Right cardiac atrium (tissue), 5 donors: ENCODE measurements around the gene TRIM32. TPM values are rescaled to one million over a fixed set of nuclear protein-coding genes. Genes with fewer than 3 reads are reported as not detected.

Source experiments
- ATAC-seq, 2 donors: fragments of 200-7000 bp; cut with Tn5 transposase; one replicate each; pipeline versions ENCODE4 v1.8.0 to v1.9.1; 2020; ENCODE audit warnings: moderate library complexity in 2 of 2, mild to moderate bottlenecking in 1 of 2
- DNase-seq, 3 donors: peaks; one replicate each; pipeline ENCODE4 v3.0.0-alpha.2; 2020
- H3K27ac ChIP-seq: one replicate; pipeline ENCODE4 v1.5.1; 2013; ENCODE audit warnings: mild to moderate bottlenecking, low read length, control low read depth, moderate library complexity
- H3K27me3 ChIP-seq: one replicate; pipeline ENCODE4 v1.6.1; 2013; ENCODE audit not compliant: control insufficient read depth, insufficient read depth
- H3K4me1 ChIP-seq: one replicate; pipeline ENCODE4 v1.6.1; 2013; ENCODE audit warnings: low read length; ENCODE audit not compliant: control insufficient read depth, insufficient read depth
- H3K4me3 ChIP-seq: one replicate; pipeline ENCODE4 v1.5.1; 2013; ENCODE audit warnings: low read length, control low read depth
- H3K9me3 ChIP-seq: one replicate; pipeline ENCODE4 v1.6.1; 2013; ENCODE audit warnings: low read length; ENCODE audit not compliant: control insufficient read depth
- WGBS: extraction: QIAGEN DNeasy Blood & Tissue Kit; methylation state at CpG from one replicate; pipeline ENCODE4 v1.1.7; 2013; 5-methylcytosine and 5-hydroxymethylcytosine counted together
- intact Hi-C, 4 donors: fragments of 100-400 bp; cut with DNase I; formaldehyde crosslinking; loops; one replicate each; pipeline versions ENCODE4 v1.11.0 to v1.14.0; 2022 to 2023
- long read RNA-seq, 4 donors: library from polyadenylated mRNA; unstranded; transcript quantifications; one replicate each; pipeline ENCODE4 v2.0.0, GENCODE V29; 2020 to 2021
- polyA plus RNA-seq: library from polyadenylated mRNA; stranded (reverse); fragments of 200-250 nt; gene quantifications from one replicate; pipeline ENCODE4 v1.2.3, GENCODE V29; 2013
- total RNA-seq, 4 donors: library from RNA; stranded (reverse); fragmentation: NEBNext Ultra II Directional; extraction: Animal tissue kit (Norgen Biotek cat#: 25700); gene quantifications; one replicate each; pipeline ENCODE4 v1.2.1, GENCODE V29; 2021
- donor health status: healthy with polysubstance abuse.
- donor health status: DM: no; HTN: yes; CAD: no.
- donor health status: DM: no; HTN: no; CAD: no.
- donor health status: DM: no; HTN: yes; CAD: no; lungs with severe emphysema.
- donor health status: DM: yes; HTN: yes; CAD: no.

TRIM32 gene
- total RNA-seq: 10 to 100 TPM; 11.4 to 16.6 (median 16.2) TPM
- 6.8 TPM for polyA plus RNA-seq
- long read RNA-seq, donor 1, transcript TRIM32-203 (2 exons, 3,717 nt): major isoform, 8 of 15 reads
- long read RNA-seq, donor 1, partial matches to known transcripts: 0 of 15 reads
- long read RNA-seq, donor 1, other reads (novel, unspliced or antisense): 3 of 15 reads
- long read RNA-seq, donor 2, transcript TRIM32-201 (2 exons, 3,688 nt): major isoform, 15 of 20 reads
- long read RNA-seq, donor 2, partial matches to known transcripts: 0 of 20 reads
- long read RNA-seq, donor 2, other reads (novel, unspliced or antisense): 1 of 20 reads
- long read RNA-seq, donor 3, transcript TRIM32-203 (2 exons, 3,717 nt): major isoform, 18 of 44 reads
- long read RNA-seq, donor 3, transcript TRIM32-201 (2 exons, 3,688 nt): major isoform, 18 of 44 reads
- long read RNA-seq, donor 3, partial matches to known transcripts: 7 of 44 reads
- long read RNA-seq, donor 3, other reads (novel, unspliced or antisense): 1 of 44 reads
- long read RNA-seq, donor 4, transcript TRIM32-201 (2 exons, 3,688 nt): major isoform, 8 of 12 reads
- long read RNA-seq, donor 4, partial matches to known transcripts: 0 of 12 reads
- long read RNA-seq, donor 4, other reads (novel, unspliced or antisense): 0 of 12 reads

GRCh38 chr9:116687074-116687753, at the start of gene TRIM32:
Gene TRIM32 (plus strand): TSS chr9:116687305. CDS start chr9:116697743, 10,438 bp downstream.
- DNase-seq: peak; percentile 92 to 98 (median 97)
- under 1% methylated on average over 54 of the region's 54 CpGs for WGBS

DNA sequence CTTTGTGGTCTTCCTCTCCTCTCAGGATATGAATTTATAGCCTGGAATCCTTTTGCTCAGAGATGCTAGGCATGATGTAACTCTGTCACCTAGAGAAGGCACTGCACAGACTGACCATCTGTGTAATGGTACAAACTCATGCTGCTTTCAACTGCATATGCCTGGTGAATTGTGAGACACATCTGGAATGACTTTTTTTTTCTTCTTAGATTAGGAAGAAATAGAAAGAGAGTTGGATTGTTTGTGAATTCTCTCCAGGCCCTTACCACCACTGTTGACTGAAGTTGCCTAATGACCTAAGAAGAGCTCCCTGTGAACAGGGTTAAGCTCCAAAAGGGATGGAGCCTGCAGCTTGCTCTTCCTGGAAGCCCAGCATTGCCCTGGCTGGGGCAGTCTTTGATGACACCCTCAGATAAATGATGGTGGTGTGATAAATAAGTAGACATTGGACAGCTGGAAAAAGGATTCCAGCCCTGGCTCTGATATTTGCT, 47.8 kb upstream of the TRIM32 start:
- intact Hi-C loops: no loop called here
- no peaks in the 10 kb centered on the region for H3K9me3 ChIP-seq
- H3K27ac ChIP-seq: no peak overlapping the region
- peaks cover 2% of the 10 kb centered on the region for H3K4me1 ChIP-seq
- no peak overlapping the region for H3K4me3 ChIP-seq
- ATAC-seq (peak; percentile 56 to 57), DNase-seq (no peak)
- no peaks in the 10 kb centered on the region for H3K27me3 ChIP-seq

More at GRCh38 chr9:116687074-116687753, at the start of gene TRIM32:
- Histone ChIP-seq H3K4me3 (peak within 1 kb of the TSS; percentile 82), H3K27me3 (no peaks in the 10 kb centered on the region), H3K9me3 (no peaks in the 10 kb centered on the region), H3K27ac (peak within 1 kb of the TSS; percentile 39), H3K4me1 (peaks cover 9% of the 10 kb centered on the region)
- peak; percentile 99 for ATAC-seq
- intact Hi-C loops: no loop called here

DNA sequence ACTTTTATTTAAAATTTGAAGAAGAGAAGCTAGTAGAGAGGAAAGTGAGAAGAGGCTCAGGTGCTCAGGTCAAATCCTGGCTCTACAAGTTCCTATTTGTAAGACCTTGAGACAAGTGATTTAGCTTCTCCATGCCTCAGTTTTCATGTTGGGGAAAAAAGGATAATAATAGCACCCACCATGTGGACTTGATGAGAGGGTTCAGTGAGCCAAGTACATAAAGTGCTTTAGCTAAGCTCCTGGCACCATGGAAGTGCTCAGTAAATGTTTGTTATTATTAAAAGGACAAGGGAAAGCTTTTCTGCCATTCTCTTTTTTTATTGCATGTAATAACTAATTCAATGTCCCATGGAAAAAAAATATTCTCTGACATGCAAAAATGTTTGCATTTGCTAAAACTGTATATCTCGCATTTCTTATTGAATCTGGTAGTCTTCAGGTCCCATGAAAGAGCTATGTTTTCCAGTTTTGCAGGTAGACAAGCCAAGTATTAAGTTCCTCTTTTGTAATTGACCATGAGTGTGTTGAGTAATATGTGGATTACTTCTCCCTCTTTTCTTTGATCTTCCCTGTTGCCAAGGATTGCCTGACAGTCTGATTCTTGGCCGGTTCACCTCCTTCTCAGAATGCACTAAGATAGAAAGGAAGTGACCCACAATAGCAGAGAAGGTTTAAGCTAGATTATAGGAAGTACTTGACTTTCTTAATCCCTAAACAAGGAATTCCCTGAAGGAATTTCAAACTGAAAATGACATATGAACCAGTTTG, 45.6 kb upstream of the TRIM32 start:
- no peaks in the 10 kb centered on the region for H3K27me3 ChIP-seq
- intact Hi-C loops: loop anchor here in 2 of 4 donors (10.0 kb wide), 2 partner anchors 67 to 1047 kb away; no protein-coding TSS in a partner anchor
- H3K4me3 ChIP-seq: no peak overlapping the region
- ATAC-seq (peak in 1 of 2 donors; percentile 47), DNase-seq (no peak)
- H3K4me1 ChIP-seq: peaks cover 2% of the 10 kb centered on the region
- H3K9me3 ChIP-seq: no peaks in the 10 kb centered on the region
- H3K27ac ChIP-seq: no peak overlapping the region
- WGBS: 71% methylated on average over 2 of the region's 2 CpGs

DNA sequence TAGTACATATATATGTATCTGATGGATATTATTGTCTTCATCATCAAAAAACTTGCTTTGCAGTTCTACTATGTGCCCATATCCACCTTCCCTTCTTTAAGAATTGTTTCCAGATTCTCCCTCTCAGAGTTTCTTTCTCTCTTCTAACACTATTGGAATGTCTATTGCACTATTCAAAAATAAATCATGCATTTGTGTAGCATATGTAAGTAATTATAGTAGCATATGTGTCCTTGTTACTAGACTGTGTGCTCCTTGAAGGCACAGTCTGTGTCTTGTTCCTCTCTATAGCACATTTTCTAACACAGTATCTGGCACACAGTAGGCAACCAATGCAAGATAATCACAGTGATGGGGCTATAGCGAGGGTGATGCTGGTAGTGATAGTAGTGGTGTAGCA, 43.4 kb upstream of the TRIM32 start:
- intact Hi-C loops: loop anchor here in 2 of 4 donors (10.0 kb wide), 2 partner anchors 69 to 1049 kb away; no protein-coding TSS in a partner anchor
- DNase-seq (no peak), ATAC-seq (no peak)
- 97% methylated on average over 1 of the region's 1 CpG for WGBS
- Histone ChIP-seq H3K27ac (no peak overlapping the region), H3K4me3 (no peak overlapping the region), H3K4me1 (peaks cover 2% of the 10 kb centered on the region), H3K27me3 (no peaks in the 10 kb centered on the region), H3K9me3 (no peaks in the 10 kb centered on the region)

DNA sequence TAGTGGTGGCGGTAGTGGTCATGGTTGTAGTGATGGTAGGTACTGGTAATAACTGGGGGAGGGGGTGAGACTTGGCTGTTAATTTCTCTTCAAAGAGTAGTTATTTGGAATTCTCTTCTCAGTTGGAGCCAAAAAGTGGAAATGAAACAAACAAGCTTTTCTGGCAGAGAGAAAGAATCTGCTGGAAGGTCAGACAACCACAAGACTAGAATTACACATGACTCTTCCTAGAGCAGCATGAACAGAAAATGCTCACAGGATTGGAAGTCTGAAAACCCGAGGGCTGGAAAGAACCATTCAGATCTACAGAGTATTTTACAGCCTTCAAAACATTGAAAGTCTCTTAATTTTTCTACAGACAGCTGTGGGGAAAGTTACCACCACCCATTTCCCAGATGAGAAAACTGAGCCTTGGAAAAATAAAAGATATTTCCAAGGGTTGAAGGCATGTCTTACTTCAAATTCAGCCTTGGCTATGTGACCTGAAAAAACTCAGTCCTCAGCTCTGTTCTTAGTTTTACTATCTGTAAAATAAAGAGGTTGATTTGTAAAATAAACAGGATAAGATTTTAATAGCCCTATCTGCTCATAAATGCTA, 42.9 kb upstream of the TRIM32 start:
- ATAC-seq (no peak), DNase-seq (no peak)
- intact Hi-C loops: loop anchor here in 2 of 4 donors (10.0 kb wide), 2 partner anchors 69 to 1049 kb away; no protein-coding TSS in a partner anchor
- WGBS: 73% methylated on average over 2 of the region's 2 CpGs
- H3K4me3 ChIP-seq: no peak overlapping the region
- H3K9me3 ChIP-seq: no peaks in the 10 kb centered on the region
- H3K4me1 ChIP-seq: peaks cover 2% of the 10 kb centered on the region
- no peaks in the 10 kb centered on the region for H3K27me3 ChIP-seq
- H3K27ac ChIP-seq: no peak overlapping the region

DNA sequence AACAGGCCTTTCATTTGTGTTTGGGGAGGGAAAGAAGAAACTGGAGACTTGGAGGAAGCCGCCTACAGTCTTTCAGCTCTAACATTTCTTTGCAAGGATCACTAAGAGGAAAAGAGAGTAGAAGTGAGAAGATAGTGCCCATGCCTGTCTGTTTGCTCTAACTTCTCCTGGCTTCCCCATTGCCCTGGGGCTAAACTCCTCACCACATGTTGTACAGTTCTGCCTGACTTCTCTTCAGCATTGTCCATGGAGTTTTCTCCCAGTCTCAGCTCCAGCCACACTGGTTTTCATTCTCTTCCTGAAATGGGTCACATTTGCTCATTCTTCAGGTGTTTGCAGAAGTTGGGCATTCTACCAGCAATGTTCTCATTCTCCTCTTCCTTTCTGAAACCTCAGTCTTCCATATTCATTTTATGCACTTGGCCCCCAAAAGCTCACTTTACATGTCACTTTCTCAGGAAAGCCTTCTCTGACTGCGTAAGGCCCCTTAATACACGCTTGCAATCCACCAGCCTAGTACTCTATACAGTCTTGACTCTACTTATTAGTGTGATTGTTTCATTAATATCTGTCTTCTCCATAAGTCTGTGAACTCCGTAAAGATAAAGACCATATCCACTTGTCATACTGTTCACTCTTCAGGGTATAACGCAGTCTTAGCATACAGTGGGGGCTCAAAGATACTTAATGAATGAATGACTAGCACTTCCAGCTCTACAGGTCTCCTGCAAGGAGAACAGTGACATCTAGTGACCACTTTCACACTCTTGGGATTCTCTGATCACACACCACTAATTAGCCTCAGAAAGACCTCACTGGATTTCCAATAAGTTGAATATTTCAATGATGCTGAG, 40.2 kb upstream of the TRIM32 start:
- WGBS: 75% methylated on average over 5 of the region's 5 CpGs
- H3K9me3 ChIP-seq: no peaks in the 10 kb centered on the region
- peak overlapping the region; percentile 42 for H3K27ac ChIP-seq
- DNase-seq (no peak), ATAC-seq (peak; percentile 77 to 85)
- peaks cover 2% of the 10 kb centered on the region for H3K4me1 ChIP-seq
- no peak overlapping the region for H3K4me3 ChIP-seq
- intact Hi-C loops: loop anchor here in 3 of 4 donors (5.0 to 10.0 kb wide), 4 partner anchors 70 to 1055 kb away; no protein-coding TSS in a partner anchor
- H3K27me3 ChIP-seq: no peaks in the 10 kb centered on the region

- Histone ChIP-seq H3K9me3 (no peaks in the 10 kb centered on the region), H3K27me3 (no peaks in the 10 kb centered on the region), H3K4me3 (no peak overlapping the region), H3K4me1 (peaks cover 2% of the 10 kb centered on the region), H3K27ac (peak overlapping the region; percentile 71)
- 36% methylated on average over 4 of the region's 4 CpGs for WGBS
- DNase-seq: peak; percentile 67 to 84 (median 73)
- peak; percentile 92 to 95 for ATAC-seq
- intact Hi-C loops: loop anchor here in 3 of 4 donors (5.0 to 10.0 kb wide), 4 partner anchors 70 to 1055 kb away; no protein-coding TSS in a partner anchor
Measured at GRCh38 chr9:116647515-116647809, 39.6 kb upstream of the TRIM32 start.

- 80% methylated on average over 7 of the region's 7 CpGs for WGBS
- ATAC-seq: no peak
- Histone ChIP-seq H3K9me3 (no peaks in the 10 kb centered on the region), H3K4me3 (no peak overlapping the region), H3K27ac (peak overlapping the region; percentile 2), H3K27me3 (no peaks in the 10 kb centered on the region), H3K4me1 (peaks cover 3% of the 10 kb centered on the region)
- DNase-seq: no peak
- intact Hi-C loops: loop anchor here in 3 of 4 donors (10.0 kb wide), 2 partner anchors 159 to 1059 kb away; no protein-coding TSS in a partner anchor
Measured at GRCh38 chr9:116653348-116654058, 33.6 kb upstream of the TRIM32 start.

GRCh38 chr9:116654059-116654355, 33.1 kb upstream of the TRIM32 start:
- WGBS: 63% methylated on average over 3 of the region's 3 CpGs
- intact Hi-C loops: loop anchor here in 3 of 4 donors (10.0 kb wide), 2 partner anchors 159 to 1059 kb away; no protein-coding TSS in a partner anchor
- H3K27me3 ChIP-seq: no peaks in the 10 kb centered on the region
- no peak overlapping the region for H3K27ac ChIP-seq
- no peaks in the 10 kb centered on the region for H3K9me3 ChIP-seq
- no peak overlapping the region for H3K4me3 ChIP-seq
- peak; percentile 37 to 55 for ATAC-seq
- DNase-seq: peak in 1 of 3 donors; percentile 29
- peaks cover 3% of the 10 kb centered on the region for H3K4me1 ChIP-seq
